ENCODE measurements around the gene TMED6.

Gene TMED6

DNA sequence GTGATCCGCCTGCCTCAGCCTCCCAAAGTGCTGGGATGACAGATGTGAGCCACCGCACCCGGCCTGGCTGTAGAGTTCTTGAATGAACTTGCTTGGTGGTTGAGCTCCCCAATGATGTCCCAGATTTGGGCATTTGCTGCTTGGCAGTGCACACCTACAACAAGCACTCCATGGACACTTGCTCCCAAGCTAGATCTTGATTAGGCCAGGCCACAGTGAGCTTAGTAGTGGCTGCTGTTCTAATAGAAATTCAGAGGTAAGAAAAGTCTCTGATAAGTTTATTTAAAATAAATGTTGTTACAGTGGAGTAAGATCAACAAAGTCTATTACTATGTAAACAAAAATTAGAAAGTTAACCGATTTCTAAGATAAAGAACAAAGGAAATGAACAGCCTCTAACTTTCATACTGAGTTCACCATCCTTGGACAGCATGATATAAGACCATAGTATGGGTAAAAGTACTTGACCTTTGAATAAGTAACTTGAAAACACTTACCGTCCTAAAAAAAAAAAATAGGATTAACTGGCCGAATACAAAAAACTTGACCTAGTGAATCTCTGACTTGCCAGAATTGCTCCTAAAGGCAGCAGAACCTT lies 951 bp downstream of the TMED6 start:
- DNase-seq = no peak

DNA sequence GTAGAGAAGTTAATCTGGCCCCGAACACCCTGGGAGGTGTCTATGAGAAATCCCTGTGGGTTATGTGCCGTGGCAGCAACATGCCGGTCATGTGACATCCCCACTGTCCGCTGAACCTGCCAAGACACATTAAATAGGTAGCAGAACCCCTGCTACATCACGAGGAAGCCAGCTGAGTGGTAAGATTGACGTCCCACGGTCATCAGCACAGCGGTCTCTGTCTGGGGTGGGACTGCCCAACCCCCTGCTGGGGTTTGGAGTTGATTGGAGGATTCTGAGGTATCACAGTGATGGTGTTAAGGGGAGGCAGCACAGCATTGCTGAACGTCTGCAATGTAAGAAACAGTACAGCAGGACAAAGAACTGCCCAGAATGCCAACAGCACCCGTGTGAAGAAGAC lies 2.0 kb downstream of the TMED6 start:
- no peak for DNase-seq

DNA sequence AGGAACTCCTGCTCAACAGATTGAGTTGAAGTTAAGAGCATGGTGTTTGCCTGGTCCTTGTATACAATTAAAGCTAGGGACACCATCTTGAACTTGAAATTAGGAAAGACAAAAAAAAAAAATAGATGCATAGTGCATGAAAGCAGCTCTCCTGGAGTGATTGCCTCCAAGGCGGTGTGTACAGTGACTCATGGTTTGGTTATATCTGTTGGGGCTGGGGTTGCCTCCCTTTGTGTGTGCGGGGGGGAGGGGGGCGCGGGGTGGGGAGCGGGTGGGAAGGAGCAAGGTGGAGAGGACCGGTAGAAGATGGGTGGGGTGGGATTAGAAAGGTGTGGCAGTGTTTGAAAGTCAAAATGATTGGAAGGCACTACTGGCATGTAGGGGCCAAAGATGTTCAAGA lies 3.4 kb downstream of the TMED6 start:
- DNase-seq = no peak

DNA sequence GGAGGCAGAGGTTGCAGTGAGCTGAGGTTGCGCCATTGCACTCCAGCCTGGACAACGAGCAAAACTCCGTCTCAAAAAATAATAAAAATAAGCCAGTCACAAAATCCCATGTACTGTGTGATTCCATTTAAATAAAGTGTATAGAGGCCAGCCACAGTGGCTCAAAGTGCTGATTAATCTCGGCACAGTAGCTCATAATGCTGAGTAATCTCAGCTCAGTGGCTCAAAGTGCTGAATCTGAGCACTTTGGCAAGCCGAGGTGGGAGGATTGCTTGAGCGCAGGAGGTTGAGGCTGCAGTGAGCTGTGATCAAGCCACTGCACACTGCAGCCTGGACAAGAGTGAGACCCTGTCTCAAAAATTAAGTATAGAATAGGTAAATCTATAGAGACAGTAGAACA lies 4.9 kb downstream of the TMED6 start:
- no peak for DNase-seq

DNA sequence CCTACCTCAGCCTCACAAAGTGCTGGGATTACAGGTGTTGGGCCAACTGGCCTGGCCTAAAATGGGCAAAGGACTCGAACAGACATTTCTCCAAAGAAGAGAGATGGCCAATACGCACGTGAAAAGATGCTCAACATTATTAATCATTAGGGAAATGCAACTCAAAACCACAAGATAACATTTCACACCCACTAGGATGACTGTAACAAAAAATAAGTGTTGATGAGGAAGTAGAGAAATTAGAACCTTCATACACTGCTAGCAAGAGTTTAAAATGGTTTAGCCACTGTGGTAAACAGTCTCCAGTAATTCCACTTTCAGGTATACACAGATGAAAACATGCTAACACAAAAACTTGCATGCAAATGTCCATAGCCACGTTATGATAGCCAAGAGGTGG lies 5.7 kb downstream of the TMED6 start:
- DNase-seq = no peak

DNA sequence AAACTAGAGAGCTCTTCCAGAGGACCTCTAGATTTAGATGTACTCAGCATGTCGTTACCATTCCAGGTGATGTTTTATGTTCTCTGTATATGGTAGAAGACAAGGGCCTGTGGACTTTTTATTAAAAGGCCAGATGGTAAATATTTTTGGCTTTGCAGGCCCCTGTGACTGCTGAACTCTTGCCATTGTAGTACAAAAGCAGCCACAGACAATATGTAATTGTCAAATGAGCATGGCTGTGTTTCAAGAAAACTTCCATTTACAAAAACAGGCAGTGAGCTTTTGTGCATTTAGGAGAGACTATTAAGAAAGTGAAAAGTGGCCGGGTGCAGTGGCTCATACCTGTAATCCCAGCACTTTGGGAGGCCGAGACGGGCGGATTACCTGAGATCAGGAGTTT lies 7.4 kb downstream of the TMED6 start:
- no peak for DNase-seq

DNA sequence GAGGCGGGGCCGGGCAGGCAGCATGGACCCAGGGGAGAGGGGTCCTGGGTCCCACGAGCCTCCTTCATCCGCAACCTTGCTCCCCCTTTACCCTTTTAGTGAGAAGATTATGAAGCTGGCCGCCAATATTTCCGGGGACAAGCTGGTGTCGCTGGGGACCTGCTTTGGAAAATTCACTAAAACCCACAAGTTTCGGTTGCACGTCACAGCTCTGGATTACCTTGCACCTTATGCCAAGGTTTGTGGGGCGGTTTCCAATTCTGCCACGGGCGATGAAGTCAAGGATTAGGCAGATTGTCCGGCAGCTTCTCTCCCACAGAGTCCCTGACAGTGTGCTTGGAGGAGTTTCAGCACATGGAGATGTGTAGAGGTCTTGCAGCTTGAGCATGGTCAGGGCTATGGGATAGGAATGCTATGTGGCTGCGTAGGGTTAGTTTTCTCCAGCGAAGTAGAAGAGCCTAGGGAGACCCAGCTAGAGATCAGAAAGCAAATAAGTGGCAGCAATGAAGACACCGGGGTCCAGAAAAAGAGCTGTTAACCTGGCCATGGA lies 11.4 kb downstream of the TMED6 start:
- peak in 1 of 2 experiments; percentile 13 for DNase-seq

DNA sequence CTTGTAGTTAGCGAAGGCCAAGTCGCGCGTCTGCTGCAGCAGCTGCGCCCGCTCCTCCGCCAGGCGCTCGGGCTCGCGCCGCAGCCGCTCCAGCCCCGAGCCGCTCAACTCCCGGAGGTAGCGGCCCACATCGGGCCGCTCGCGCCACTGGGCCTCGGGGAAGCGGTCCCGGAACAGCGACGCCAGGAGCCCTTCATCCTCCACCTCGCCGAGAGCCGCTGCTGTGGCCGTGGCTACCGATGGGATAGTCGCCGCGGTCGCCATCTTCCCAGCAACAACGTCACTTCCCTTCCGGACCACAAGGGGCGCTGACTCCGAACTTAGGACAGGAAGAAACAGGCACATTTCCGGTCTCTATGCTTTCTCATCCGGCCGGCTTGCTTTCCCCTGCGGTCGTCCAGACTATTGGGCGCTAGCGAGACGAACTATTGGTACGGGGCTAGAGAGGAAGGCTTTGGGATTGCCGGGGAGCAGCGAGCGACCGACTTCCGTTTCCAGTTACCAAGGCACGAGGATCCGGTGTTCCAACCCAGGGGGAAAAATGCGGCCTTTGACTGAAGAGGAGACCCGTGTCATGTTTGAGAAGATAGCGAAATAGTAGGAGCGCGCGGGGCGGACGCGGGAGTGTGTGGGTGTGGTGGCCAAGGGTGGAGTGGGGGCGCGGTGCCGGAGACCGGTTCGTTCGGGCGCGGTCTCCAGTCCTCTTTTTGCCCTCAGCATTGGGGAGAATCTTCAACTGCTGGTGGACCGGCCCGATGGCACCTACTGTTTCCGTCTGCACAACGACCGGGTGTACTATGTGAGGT lies 12.1 kb downstream of the TMED6 start, which contains the start of the genes COG8 and NIP7:
TSS of gene COG8 (minus strand) at position 276 of the 806 bp plus-strand sequence. CDS start at position 264, 12 bp downstream.
TSS of gene NIP7 (plus strand) at position 484 of the 806 bp plus-strand sequence. CDS start at position 542, 58 bp downstream.
- DNase-seq = peak; percentile 84 to 89

DNA sequence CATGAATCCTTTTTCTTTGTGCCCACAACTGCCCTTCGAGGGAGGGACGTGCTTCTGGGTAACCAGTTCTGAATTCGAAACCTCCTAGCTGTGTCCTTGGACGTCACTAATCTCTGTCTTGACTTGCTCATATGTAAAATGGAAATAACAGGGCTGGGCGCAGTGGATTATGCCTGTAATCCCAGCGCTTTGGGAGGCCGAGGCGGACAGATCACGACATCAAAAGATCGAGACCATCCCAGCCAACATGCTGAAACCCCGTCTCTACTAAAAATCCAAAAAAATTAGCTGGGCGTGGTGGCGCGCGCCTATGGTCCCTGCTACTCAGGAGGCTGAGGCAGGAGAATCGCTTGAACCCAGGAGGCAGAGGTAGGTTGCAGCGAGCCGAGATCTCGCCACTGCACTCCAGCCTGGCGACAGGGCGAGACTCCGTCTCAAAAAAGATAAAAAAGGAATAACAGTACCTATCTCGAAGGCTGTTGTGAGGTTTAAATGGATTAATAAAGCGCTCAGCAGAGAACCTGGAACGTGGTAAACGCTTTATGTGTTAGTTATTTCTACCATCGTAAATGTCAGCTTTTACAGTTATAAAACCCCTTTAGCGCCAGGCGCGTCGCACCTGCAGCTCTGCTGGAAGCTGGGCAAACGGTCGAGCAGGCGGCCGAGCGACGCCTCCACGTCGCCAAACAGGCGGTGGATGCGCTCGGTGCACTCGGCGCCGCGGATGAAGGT lies 12.9 kb downstream of the TMED6 start:
- no peak for DNase-seq

DNA sequence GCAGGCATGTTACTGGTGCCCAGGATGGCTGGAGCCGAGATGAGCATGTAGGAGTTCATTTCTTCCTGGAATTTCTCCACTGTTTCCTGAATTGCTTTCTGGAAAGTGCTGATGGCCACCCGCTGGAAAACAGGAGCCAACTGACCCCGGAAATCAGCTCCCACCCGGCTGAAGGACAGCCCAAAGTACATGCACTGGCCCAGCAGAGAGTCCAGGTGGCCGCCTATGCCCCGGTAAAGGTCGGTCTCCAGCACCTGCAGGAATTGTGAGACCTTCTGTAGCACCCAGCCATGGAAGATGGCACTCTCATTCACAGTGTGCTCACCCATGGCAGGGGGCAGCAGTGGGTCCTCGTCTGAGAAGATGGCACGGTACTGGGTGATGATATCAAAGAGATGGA lies 16.9 kb downstream of the TMED6 start:
- no peak for DNase-seq

DNA sequence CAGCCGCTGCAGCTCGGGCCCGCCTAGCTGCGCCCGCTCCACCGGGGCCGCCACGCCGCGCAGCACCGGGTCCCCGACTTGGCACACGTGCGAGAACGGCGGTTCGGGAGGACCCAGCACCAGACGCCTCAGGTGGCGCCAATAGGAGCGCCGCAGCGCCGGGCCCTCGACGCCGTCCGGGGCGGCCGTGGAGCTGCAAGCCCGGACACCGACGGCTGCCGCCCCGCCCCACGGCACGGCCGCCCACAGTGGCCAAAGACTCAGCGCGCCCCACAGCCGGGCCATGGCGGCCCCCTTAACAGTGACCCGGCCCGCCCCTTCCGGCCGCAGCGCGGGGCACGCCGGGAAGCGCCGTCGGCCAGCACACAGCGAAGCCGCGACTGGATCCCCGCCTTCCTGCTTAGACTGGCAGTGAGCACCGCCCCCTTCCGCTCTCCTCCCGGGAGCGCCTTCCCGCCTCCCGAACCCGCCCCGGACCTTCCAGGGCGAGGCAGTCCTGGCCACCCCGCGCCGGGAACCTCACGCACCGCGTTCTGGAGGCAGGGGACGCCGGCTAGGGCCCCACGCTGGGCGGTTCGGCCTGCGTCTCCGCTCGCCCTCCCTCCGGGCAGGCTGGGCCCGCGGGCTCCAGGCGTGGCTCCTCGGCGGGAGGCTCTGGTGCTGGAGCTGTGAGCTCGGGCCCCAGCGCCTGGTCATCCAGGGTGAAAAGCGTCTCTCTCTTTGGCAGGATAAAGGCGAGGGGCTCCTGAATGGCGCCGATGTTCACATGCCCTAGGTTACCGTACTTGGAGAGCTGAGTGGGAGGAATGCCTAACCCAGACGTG lies 21.1 kb downstream of the TMED6 start, which contains the start of gene PDF:
TSS of gene PDF (minus strand) at position 303 of the 824 bp plus-strand sequence. CDS start at position 285, 18 bp downstream.
- DNase-seq = peak; percentile 82 to 84

DNA sequence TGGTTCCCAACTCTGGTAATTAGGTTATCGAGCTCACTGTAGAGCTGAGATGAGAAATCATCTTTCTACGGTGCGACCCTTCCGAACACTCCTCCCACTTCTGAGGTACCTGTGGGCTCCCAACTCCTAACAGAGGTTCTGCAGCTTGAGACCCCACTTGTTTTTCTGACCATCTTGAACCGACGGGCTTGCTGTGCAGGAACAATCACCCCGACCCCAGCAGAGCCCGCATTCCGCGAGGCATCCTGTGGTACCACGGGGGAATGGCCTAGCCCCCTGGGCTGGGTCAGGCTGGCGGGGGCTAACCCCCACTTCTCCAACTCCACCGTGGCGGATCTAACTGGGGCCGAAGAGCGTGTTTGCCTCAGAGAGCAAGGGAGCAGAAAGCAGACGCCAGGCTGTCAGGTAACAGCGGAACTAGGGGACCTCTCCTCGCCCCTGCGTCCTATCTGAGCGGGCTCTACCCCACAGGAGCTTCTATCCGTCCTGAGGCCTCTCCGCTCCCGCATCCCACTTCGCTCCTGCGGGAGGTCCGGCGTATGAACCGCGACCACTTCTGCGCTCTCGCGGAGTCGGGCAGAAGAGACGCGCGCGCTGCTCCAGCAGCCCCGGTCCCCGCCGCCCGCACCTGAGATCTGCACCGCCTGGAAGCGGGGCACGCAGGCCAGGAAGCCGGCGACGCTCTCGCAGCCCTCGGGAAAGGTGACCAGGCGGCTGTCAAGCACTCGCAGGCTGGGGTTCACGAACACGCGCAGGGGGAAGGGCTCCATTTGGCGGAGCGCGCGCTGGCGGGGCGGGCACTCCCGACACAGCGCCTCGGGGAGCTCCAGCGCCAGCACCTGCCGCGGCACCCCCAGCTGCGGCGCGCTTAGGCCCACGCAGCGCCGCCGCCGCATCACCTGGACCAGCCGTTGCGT lies 22.0 kb downstream of the TMED6 start:
- DNase-seq = peak; percentile 49 to 61

DNA sequence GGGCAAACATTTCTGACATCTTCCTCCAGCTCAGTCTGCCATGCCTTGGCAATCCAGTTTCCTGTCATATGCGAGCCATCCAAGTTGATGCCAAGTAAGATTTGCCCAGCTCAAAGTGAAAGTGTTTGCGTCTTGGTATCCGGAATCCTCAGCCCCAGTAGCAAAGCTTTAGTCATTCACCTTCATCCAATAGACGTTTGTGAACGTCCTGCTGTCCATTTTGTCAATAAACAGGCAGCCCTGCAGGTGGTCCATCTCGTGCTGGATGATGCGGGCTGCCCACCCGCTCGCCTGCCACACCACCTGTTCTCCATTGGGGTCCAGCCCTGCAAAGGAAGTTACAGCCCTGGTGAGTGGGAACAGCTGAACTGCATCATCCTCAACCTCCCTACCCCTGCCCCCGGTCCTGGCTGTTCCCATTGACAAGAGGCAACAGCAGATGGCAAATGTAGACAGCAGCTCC lies 22.7 kb downstream of the TMED6 start:
- DNase-seq = no peak

DNA sequence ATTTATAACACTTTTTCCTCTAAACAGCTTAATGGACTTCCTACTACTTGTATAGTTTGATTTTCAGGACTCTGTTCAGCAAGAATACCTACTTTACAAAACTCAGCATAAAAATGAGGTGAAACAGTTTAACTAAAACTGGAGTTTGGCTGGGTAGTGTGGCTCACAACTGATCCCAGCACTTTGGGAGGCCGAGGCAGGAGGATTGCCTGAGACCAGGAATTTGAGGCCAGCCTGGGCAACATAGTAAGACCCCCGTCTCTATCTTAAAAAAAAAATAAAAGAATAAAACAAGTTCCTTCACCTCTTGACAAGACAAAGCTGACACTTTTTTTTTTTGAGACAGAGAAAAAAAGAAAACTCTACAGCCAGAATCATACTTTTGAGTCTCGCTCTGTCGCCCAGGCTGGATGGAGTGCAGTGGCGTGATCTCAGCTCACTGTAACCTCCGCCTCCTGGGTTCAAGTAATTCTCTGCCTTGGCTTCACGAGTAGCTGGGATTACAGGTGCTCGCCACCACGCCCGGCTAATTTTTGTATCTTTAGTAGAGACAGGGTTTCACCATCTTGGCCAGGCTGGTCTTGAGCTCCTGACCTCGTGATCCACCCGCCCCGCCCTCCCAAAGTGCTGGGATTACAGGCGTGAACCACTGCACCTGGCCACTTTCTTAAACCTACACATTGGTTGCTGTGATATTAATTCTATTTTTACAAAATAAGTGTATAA lies 23.8 kb downstream of the TMED6 start:
- DNase-seq = no peak

DNA sequence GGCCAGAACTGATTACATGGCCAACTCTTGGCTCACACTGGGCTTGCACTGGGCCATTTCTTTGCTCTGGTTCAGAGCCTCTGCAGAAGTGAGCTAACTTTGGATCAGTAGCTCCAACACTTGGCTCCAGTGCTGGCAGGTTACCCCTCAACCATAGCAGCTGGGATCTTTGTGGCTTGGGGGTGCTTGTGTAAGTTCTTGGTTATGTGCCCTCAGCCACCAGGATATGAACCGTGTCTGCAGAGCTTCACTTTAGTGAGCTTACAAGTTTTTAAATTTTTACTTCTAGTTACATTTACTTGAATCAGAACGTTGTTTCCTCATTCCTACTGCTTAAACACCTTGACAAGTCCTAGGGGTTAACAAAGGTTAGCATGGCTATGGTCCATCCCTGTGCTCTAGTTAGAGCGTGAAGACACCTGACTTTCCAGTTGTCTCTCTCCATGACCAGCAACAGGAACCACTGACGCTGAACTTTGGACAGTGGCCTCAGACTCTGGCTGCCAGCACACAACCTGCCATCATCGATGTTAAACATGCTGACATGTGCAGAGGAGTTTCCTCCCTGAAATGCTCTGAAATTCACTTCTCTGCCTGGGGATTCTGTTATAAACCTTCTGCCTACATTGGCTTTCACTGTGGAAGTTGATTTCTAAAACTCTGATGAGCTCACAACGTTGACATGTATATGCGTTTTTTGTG lies 25.3 kb downstream of the TMED6 start:
- DNase-seq = no peak

DNA sequence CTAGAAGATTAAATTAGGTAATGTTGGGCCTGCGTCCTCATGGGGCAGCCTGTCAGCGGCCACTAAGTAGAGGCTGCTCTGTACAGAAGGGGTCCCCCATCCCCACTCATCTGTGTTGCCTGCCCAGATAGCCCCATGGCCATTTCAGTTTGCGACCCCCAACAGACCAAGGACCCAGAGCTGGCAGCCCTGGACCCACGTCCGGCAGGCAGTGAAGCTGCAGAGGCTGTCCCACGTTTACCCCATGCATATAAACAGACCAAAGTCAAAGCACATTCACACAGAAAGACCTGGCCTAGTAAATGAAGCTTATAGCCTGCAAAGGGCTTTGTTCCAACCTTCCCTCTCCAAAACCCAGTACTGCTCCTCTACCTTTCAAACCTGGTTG lies 25.8 kb downstream of the TMED6 start:
- no peak for DNase-seq

DNA sequence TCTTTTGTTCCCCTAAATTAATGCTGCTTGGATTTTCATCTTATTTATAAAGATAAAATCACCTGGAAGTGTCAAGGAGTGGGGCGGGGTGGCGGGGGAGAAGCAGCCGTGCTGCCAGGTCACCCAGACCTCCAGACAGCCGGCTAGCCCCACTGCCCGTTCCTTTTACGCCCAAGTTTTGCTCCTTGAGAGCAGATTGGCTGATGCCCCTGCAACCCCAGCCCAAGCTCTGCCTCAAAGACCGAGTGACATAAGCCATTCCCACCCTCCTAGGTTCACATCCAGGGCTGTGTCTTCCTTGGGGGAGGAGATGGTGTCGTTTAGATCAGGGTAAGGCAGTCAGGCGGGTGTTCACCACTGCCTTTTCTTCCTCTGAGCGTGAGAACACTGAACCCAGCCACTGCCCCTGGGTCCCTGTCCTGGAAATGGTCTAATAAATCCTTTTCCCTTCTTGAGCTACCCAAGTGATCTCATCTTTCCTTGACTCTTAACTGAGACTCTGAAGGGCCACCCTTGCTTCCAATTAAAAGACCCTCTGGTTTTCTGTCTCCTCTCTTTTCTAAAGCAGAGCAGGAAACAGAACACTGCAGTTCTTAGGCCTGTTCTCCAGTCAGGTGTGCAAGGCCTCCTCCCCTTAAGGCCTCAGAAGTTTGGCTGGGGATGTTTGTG lies 26.9 kb downstream of the TMED6 start:
- no peak for DNase-seq

DNA sequence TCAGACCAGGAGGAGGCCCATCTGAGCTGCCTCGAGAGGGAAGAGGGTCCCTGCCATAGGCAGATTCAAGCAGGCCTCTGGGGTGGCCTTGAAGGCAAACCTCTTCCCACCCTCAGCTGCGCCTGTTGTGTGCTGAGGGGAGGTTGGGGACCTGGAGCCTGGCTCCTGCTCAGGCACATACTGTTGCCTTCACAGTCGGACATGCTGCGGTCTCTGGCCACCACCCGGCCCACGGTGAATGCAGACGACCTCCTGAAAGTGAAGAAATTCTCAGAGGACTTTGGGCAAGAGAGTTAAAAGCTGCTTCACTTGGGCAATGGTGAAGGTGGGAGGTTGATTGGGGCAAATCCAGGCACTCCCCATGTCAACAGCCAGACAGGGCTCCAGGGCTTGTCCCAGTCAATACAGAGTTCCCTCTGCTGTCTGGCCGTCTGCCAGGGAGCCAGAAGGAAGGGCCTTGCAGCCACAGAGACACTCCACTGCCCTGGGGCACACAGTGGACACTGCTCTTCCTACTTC lies 27.5 kb downstream of the TMED6 start:
- no peak for DNase-seq

DNA sequence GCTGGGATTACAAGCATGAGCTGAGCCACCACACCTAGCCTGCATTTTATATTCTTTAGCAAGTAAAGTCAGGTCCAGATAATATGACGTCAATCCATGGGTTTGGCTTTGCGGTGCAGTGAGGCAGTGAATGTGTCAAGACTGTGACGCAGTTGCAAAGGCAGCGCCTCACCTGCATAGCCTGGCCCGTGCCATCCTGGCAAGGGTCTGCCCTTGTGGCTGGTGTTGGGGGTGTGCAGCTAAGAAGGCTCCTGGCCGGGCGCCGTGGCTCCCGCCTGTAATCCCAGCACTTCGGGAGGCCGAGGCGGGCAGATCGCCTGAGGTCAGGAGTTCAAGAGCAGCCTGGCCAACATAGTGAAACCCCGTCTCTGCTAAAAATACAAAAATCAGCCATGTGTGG lies 28.2 kb downstream of the TMED6 start:
- no peak for DNase-seq
